ENCODE results near the gene WHRN.

WHRN gene

GRCh38 chr9:114364134-114365041 lies 140.9 kb downstream of the WHRN start:
- H2AFZ ChIP-seq (ENCODE audit: insufficient read depth, low read length, poor library complexity): no peak overlapping the region
- no peak overlapping the region for H2AK5ac ChIP-seq (ENCODE audit: low read length)
- no peak overlapping the region for H3K9ac ChIP-seq (ENCODE audit: low read length)
- no peak overlapping the region for H4K12ac ChIP-seq (ENCODE audit: low read depth, low read length)
- no peak overlapping the region for H2BK120ac ChIP-seq (ENCODE audit: insufficient read depth, low read length, poor library complexity)
- peaks cover 41 to 54% of the 10 kb centered on the region in 2 experiments for H3K36me3 ChIP-seq (ENCODE audit: control insufficient read depth in 1 of 2, insufficient read depth in 2 of 2, low read length in 2 of 2)
- no peak overlapping the region for H3K23ac ChIP-seq (ENCODE audit: low read length)
- no peak overlapping the region for H3K4me2 ChIP-seq (ENCODE audit: low read length)
- peaks cover 0 to 3% of the 10 kb centered on the region in 2 experiments for H3K4me1 ChIP-seq (ENCODE audit: control insufficient read depth in 1 of 2, insufficient read depth in 2 of 2, low read length in 2 of 2)
- H3K9me3 ChIP-seq (ENCODE audit: insufficient read depth, low read depth, low read length): no peaks in the 10 kb centered on the region
- no peak overlapping the region for H3K18ac ChIP-seq (ENCODE audit: low read length)
- WGBS (ENCODE audit: extremely low coverage, insufficient coverage, insufficient read length): no CpG with 5 or more reads among the region's 6 CpGs
- no peak overlapping the region for H2BK5ac ChIP-seq (ENCODE audit: low read depth, low read length, poor library complexity)
- H3K4me3 ChIP-seq (ENCODE audit: low read depth, low read length): no peak overlapping the region
- no peaks in the 10 kb centered on the region for H3K79me2 ChIP-seq (ENCODE audit: control insufficient read depth, insufficient read depth, low read length, poor library complexity)
- H2BK12ac ChIP-seq (ENCODE audit: low read length): no peak overlapping the region
- H3K79me1 ChIP-seq (ENCODE audit: low read length): no peaks in the 10 kb centered on the region
- no peak overlapping the region for H3K14ac ChIP-seq (ENCODE audit: low read length)
- peak; percentile 47 to 94 for DNase-seq
- H4K8ac ChIP-seq (ENCODE audit: low read depth, low read length): no peak overlapping the region
- no peak overlapping the region for H3K4ac ChIP-seq (ENCODE audit: low read depth, low read length)
- H3K27ac ChIP-seq (ENCODE audit: low read depth, low read length): no peak overlapping the region
- H3K27me3 ChIP-seq (ENCODE audit: insufficient read depth, low read length): no peaks in the 10 kb centered on the region
- H4K91ac ChIP-seq (ENCODE audit: low read depth, low read length): no peak overlapping the region

- H3K14ac ChIP-seq (ENCODE audit: low read length): no peak overlapping the region
- H3K4me2 ChIP-seq (ENCODE audit: low read length): no peak overlapping the region
- H3K27ac ChIP-seq (ENCODE audit: low read depth, low read length): no peak overlapping the region
- DNase-seq: no peak
- WGBS (ENCODE audit: extremely low coverage, insufficient coverage, insufficient read length): no CpG with 5 or more reads among the region's 2 CpGs
- no peak overlapping the region for H3K23ac ChIP-seq (ENCODE audit: low read length)
- H4K8ac ChIP-seq (ENCODE audit: low read depth, low read length): no peak overlapping the region
- no peak overlapping the region for H2AFZ ChIP-seq (ENCODE audit: insufficient read depth, low read length, poor library complexity)
- H3K27me3 ChIP-seq (ENCODE audit: insufficient read depth, low read length): no peaks in the 10 kb centered on the region
- H3K79me1 ChIP-seq (ENCODE audit: low read length): no peaks in the 10 kb centered on the region
- H2AK5ac ChIP-seq (ENCODE audit: low read length): no peak overlapping the region
- no peak overlapping the region for H4K12ac ChIP-seq (ENCODE audit: low read depth, low read length)
- H3K18ac ChIP-seq (ENCODE audit: low read length): no peak overlapping the region
- no peak overlapping the region for H2BK5ac ChIP-seq (ENCODE audit: low read depth, low read length, poor library complexity)
- no peak overlapping the region for H3K4me3 ChIP-seq (ENCODE audit: low read depth, low read length)
- H3K9me3 ChIP-seq (ENCODE audit: insufficient read depth, low read depth, low read length): no peaks in the 10 kb centered on the region
- no peak overlapping the region for H2BK12ac ChIP-seq (ENCODE audit: low read length)
- peaks cover 0 to 3% of the 10 kb centered on the region in 2 experiments for H3K4me1 ChIP-seq (ENCODE audit: control insufficient read depth in 1 of 2, insufficient read depth in 2 of 2, low read length in 2 of 2)
- H3K9ac ChIP-seq (ENCODE audit: low read length): no peak overlapping the region
- no peak overlapping the region for H4K91ac ChIP-seq (ENCODE audit: low read depth, low read length)
- H3K4ac ChIP-seq (ENCODE audit: low read depth, low read length): no peak overlapping the region
- H3K79me2 ChIP-seq (ENCODE audit: control insufficient read depth, insufficient read depth, low read length, poor library complexity): no peaks in the 10 kb centered on the region
- peaks cover 41 to 55% of the 10 kb centered on the region in 2 experiments for H3K36me3 ChIP-seq (ENCODE audit: control insufficient read depth in 1 of 2, insufficient read depth in 2 of 2, low read length in 2 of 2)
- no peak overlapping the region for H2BK120ac ChIP-seq (ENCODE audit: insufficient read depth, low read length, poor library complexity)
These were observed 141.8 kb downstream of the WHRN start for GRCh38 chr9:114363424-114363823.

GRCh38 chr9:114362394-114362793 lies 142.9 kb downstream of the WHRN start:
- H3K36me3 ChIP-seq (ENCODE audit: control insufficient read depth in 1 of 2, insufficient read depth in 2 of 2, low read length in 2 of 2): peaks cover 37 to 53% of the 10 kb centered on the region in 2 experiments
- H3K79me2 ChIP-seq (ENCODE audit: control insufficient read depth, insufficient read depth, low read length, poor library complexity): no peaks in the 10 kb centered on the region
- H3K9me3 ChIP-seq (ENCODE audit: insufficient read depth, low read depth, low read length): no peaks in the 10 kb centered on the region
- H2AK5ac ChIP-seq (ENCODE audit: low read length): no peak overlapping the region
- no peak overlapping the region for H4K8ac ChIP-seq (ENCODE audit: low read depth, low read length)
- no peak overlapping the region for H2BK12ac ChIP-seq (ENCODE audit: low read length)
- H3K4me3 ChIP-seq (ENCODE audit: low read depth, low read length): no peak overlapping the region
- no peak overlapping the region for H3K23ac ChIP-seq (ENCODE audit: low read length)
- H2BK120ac ChIP-seq (ENCODE audit: insufficient read depth, low read length, poor library complexity): no peak overlapping the region
- H4K91ac ChIP-seq (ENCODE audit: low read depth, low read length): no peak overlapping the region
- WGBS (ENCODE audit: extremely low coverage, insufficient coverage, insufficient read length): no CpG with 5 or more reads among the region's 12 CpGs
- peaks cover 0 to 3% of the 10 kb centered on the region in 2 experiments for H3K4me1 ChIP-seq (ENCODE audit: control insufficient read depth in 1 of 2, insufficient read depth in 2 of 2, low read length in 2 of 2)
- no peak overlapping the region for H3K4me2 ChIP-seq (ENCODE audit: low read length)
- no peak overlapping the region for H3K9ac ChIP-seq (ENCODE audit: low read length)
- no peak overlapping the region for H3K4ac ChIP-seq (ENCODE audit: low read depth, low read length)
- H3K79me1 ChIP-seq (ENCODE audit: low read length): no peaks in the 10 kb centered on the region
- no peak overlapping the region for H3K14ac ChIP-seq (ENCODE audit: low read length)
- DNase-seq: no peak
- no peak overlapping the region for H4K12ac ChIP-seq (ENCODE audit: low read depth, low read length)
- no peak overlapping the region for H2BK5ac ChIP-seq (ENCODE audit: low read depth, low read length, poor library complexity)
- H2AFZ ChIP-seq (ENCODE audit: insufficient read depth, low read length, poor library complexity): no peak overlapping the region
- no peaks in the 10 kb centered on the region for H3K27me3 ChIP-seq (ENCODE audit: insufficient read depth, low read length)
- H3K18ac ChIP-seq (ENCODE audit: low read length): no peak overlapping the region
- no peak overlapping the region for H3K27ac ChIP-seq (ENCODE audit: low read depth, low read length)

- Histone ChIP-seq H3K9me3 (ENCODE audit: insufficient read depth, low read depth, low read length) (no peaks in the 10 kb centered on the region), H4K91ac (ENCODE audit: low read depth, low read length) (no peak overlapping the region), H2BK12ac (ENCODE audit: low read length) (no peak overlapping the region), H2AK5ac (ENCODE audit: low read length) (no peak overlapping the region), H2BK120ac (ENCODE audit: insufficient read depth, low read length, poor library complexity) (no peak overlapping the region), H2BK5ac (ENCODE audit: low read depth, low read length, poor library complexity) (no peak overlapping the region), H3K36me3 (ENCODE audit: control insufficient read depth in 1 of 2, insufficient read depth in 2 of 2, low read length in 2 of 2) (peaks cover 39 to 58% of the 10 kb centered on the region in 2 experiments), H3K14ac (ENCODE audit: low read length) (no peak overlapping the region), H3K9ac (ENCODE audit: low read length) (no peak overlapping the region), H3K4ac (ENCODE audit: low read depth, low read length) (no peak overlapping the region), H4K8ac (ENCODE audit: low read depth, low read length) (no peak overlapping the region), H3K23ac (ENCODE audit: low read length) (no peak overlapping the region), H3K4me1 (ENCODE audit: control insufficient read depth in 1 of 2, insufficient read depth in 2 of 2, low read length in 2 of 2) (peaks cover 0 to 3% of the 10 kb centered on the region in 2 experiments), H3K18ac (ENCODE audit: low read length) (no peak overlapping the region), H3K4me3 (ENCODE audit: low read depth, low read length) (no peak overlapping the region), H3K27ac (ENCODE audit: low read depth, low read length) (no peak overlapping the region), H4K12ac (ENCODE audit: low read depth, low read length) (no peak overlapping the region), H3K79me2 (ENCODE audit: control insufficient read depth, insufficient read depth, low read length, poor library complexity) (no peaks in the 10 kb centered on the region), H3K79me1 (ENCODE audit: low read length) (no peaks in the 10 kb centered on the region), H3K4me2 (ENCODE audit: low read length) (no peak overlapping the region), H2AFZ (ENCODE audit: insufficient read depth, low read length, poor library complexity) (no peak overlapping the region), H3K27me3 (ENCODE audit: insufficient read depth, low read length) (no peaks in the 10 kb centered on the region)
- no peak for DNase-seq
- no CpG with 5 or more reads among the region's 7 CpGs for WGBS (ENCODE audit: extremely low coverage, insufficient coverage, insufficient read length)
These were observed 143.7 kb downstream of the WHRN start for GRCh38 chr9:114361542-114361941.

Measured in trophoblast cell (in vitro differentiated cells and primary cell).